Nephron (organoid): ENCODE measurements around the gene LRRN4CL.

Experiments used
- H3K27ac Mint-ChIP-seq, 3 experiments: 2 replicates each; pipeline ENCODE4 v1.8.0; 2020; ENCODE audit warnings: mixed read lengths in 3 of 3, mild to moderate bottlenecking in 2 of 3, moderate library complexity in 1 of 3
- H3K27me3 Mint-ChIP-seq: 2 replicates; pipeline ENCODE4 v1.8.0; 2021; ENCODE audit warnings: low read depth, mild to moderate bottlenecking, moderate library complexity, mixed read lengths
- H3K36me3 Mint-ChIP-seq: 2 replicates; pipeline ENCODE4 v1.8.0; 2020; ENCODE audit warnings: low read depth, mixed read lengths
- H3K4me1 Mint-ChIP-seq: 2 replicates; pipeline ENCODE4 v1.8.0; 2020; ENCODE audit warnings: mixed read lengths
- H3K4me3 Mint-ChIP-seq, 3 experiments: 2 replicates each; pipeline ENCODE4 v1.8.0; 2020; ENCODE audit warnings: mild to moderate bottlenecking in 3 of 3, mixed read lengths in 3 of 3, moderate library complexity in 2 of 3
- H3K9me3 Mint-ChIP-seq: 2 replicates; pipeline ENCODE4 v1.8.0; 2020; ENCODE audit warnings: mixed read lengths
- TF ChIP-seq, protein P1 (sequence below), 3 experiments: fragments of 200-600 bp; sonication (generic); IDR thresholded peaks; one replicate each; pipeline ENCODE4 v1.5.0; 2021; ENCODE audit warnings: antibody characterized with exemption in 3 of 3; ENCODE audit not compliant: unreplicated experiment in 3 of 3

LRRN4CL gene

DNA sequence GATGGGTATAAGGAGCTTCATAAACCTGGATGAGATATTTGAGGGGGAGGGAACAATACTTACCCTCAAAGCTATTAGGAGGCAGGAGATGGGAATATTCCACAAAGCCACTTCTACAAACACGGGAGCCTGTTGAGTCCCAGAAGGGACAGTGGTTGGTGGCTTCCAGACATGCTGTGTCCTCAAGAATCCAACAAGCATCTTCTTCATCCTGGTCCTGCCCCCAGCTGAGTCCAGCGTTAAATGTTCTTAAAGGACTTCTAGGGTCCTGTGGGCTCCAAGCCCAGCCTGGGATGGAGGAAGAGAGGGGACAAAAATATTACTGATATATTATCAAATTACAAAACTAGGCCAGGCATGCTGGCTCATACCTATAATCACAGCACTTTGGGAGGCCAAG lies 21.9 kb downstream of the LRRN4CL start:
- Mint-ChIP-seq H3K9me3 (no peaks in the 10 kb centered on the region), H3K36me3 (peaks cover 20% of the 10 kb centered on the region), H3K4me1 (peaks cover 35% of the 10 kb centered on the region), H3K27ac (peak overlapping the region; percentile 89 to 99 (median 96)), H3K27me3 (no peaks in the 10 kb centered on the region), H3K4me3 (peak overlapping the region; percentile 96 to 99 (median 99))
- TF ChIP-seq, protein P1, sequence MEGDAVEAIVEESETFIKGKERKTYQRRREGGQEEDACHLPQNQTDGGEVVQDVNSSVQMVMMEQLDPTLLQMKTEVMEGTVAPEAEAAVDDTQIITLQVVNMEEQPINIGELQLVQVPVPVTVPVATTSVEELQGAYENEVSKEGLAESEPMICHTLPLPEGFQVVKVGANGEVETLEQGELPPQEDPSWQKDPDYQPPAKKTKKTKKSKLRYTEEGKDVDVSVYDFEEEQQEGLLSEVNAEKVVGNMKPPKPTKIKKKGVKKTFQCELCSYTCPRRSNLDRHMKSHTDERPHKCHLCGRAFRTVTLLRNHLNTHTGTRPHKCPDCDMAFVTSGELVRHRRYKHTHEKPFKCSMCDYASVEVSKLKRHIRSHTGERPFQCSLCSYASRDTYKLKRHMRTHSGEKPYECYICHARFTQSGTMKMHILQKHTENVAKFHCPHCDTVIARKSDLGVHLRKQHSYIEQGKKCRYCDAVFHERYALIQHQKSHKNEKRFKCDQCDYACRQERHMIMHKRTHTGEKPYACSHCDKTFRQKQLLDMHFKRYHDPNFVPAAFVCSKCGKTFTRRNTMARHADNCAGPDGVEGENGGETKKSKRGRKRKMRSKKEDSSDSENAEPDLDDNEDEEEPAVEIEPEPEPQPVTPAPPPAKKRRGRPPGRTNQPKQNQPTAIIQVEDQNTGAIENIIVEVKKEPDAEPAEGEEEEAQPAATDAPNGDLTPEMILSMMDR (IDR thresholded peaks at IDR 0.05; ENCODE audit: unreplicated experiment in 3 of 3): no peak

DNA sequence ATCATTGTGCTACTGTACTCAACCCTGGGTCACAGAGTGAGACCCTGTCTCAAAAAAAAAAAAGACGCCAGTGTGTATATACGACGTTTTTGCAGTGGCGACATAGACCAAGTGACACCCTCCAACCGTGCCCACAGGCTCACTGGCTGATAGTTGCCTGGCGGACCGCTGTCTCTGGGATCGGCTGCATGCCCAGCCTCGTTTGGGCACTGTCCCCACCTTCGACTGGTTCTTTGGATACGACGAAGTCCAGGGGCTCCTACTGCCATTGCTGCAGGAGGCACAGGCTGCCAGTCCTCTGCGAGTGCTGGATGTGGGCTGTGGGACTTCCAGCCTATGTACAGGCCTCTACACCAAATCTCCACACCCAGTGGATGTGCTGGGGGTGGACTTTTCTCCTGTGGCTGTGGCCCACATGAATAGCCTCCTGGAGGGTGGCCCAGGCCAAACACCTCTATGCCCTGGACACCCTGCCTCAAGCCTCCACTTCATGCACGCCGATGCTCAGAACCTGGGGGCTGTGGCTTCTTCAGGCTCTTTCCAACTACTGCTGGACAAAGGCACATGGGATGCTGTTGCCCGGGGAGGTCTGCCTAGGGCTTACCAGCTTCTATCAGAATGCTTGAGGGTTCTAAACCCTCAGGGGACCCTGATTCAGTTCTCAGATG lies 22.9 kb downstream of the LRRN4CL start:
- Mint-ChIP-seq H3K27me3 (no peaks in the 10 kb centered on the region), H3K27ac (peak overlapping the region; percentile 96 to 99 (median 99)), H3K4me3 (peak overlapping the region; percentile 96 to 99 (median 99)), H3K4me1 (peaks cover 25% of the 10 kb centered on the region), H3K9me3 (no peaks in the 10 kb centered on the region), H3K36me3 (peaks cover 18% of the 10 kb centered on the region)
- TF ChIP-seq, protein P1 (IDR thresholded peaks at IDR 0.05; ENCODE audit: unreplicated experiment in 3 of 3): no peak

DNA sequence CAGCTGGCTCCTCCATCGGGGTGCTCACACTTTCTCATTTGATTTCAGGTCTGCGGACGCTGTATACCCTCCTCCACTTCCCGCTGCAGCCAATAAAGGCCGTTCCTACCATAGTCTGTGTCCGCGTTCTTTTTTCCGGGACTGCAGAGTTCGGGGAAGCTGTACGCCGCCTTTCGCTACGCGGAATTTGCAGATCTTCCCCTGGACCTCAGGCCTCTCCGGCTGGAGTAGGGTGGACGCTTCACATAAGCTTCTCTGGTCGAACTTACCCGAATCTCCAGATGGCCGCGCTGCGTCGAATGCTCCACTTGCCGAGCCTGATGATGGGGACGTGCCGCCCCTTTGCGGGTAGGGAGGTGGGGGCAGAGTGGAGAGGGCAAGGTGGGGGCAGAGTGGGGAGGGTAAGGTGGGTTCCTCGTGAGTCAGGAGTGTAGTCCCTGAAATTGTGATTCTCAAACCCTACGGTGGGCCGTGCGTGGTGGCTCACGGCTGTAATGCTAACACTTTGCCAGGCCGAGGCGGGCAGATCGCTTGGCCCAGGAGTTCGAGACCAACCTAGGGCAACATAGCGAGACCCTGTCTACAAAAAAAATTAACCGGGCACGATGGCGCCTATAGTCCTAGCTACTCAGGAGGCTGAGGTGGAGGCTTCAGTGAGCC lies 23.6 kb downstream of the LRRN4CL start:
- H3K36me3 Mint-ChIP-seq: peaks cover 17% of the 10 kb centered on the region
- no peaks in the 10 kb centered on the region for H3K27me3 Mint-ChIP-seq
- TF ChIP-seq, protein P1 (IDR thresholded peaks at IDR 0.05; ENCODE audit: unreplicated experiment in 3 of 3): no peak
- H3K4me1 Mint-ChIP-seq: peaks cover 18% of the 10 kb centered on the region
- peak overlapping the region; percentile 96 to 99 (median 99) for H3K27ac Mint-ChIP-seq
- H3K4me3 Mint-ChIP-seq: peak overlapping the region; percentile 96 to 99 (median 99)
- no peaks in the 10 kb centered on the region for H3K9me3 Mint-ChIP-seq

DNA sequence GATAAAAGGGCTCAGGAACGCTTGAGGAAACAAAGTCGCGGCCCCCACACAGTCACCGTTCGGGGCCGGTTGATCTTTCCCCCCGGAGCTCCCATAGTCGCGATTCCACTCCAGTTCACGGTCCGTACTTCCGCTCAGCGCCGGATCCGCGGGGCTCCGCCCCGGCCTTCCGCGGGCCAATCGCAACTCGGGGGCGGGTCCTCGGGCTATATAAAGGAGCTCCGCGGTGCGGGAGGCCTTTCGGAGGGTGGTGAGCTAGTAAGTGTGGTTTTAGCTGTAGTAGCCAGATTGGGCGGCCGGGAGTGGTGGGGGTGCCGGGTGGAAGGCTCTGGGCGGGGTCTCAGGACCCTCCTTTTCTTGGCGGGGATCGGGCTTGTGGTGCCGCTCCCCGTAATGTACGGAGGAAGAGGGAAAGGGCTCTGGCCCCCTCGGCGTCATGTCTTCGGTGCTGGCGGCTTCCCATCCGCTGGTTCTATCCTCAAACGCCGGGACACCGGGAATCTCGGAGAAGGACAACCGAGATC lies 24.2 kb downstream of the LRRN4CL start, which contains the start of the genes C11orf98 and CSKMT:
Gene C11orf98, minus strand, starts transcription at position 136 of the 524 bp plus-strand sequence. Its CDS starts 41 bp downstream, at position 95.
Gene CSKMT, plus strand, starts transcription at position 238 of the 524 bp plus-strand sequence. CDS start 568 bp downstream, outside the sequence.
- Mint-ChIP-seq H3K36me3 (peaks cover 17% of the 10 kb centered on the region), H3K27me3 (no peaks in the 10 kb centered on the region), H3K4me3 (peak within 1 kb of the TSS; percentile 96 to 99 (median 99)), H3K27ac (peak within 1 kb of the TSS; percentile 96 to 99 (median 99)), H3K9me3 (no peaks in the 10 kb centered on the region), H3K4me1 (peaks cover 18% of the 10 kb centered on the region)
- TF ChIP-seq, protein P1 (IDR thresholded peaks at IDR 0.05; ENCODE audit: unreplicated experiment in 3 of 3): no peak

DNA sequence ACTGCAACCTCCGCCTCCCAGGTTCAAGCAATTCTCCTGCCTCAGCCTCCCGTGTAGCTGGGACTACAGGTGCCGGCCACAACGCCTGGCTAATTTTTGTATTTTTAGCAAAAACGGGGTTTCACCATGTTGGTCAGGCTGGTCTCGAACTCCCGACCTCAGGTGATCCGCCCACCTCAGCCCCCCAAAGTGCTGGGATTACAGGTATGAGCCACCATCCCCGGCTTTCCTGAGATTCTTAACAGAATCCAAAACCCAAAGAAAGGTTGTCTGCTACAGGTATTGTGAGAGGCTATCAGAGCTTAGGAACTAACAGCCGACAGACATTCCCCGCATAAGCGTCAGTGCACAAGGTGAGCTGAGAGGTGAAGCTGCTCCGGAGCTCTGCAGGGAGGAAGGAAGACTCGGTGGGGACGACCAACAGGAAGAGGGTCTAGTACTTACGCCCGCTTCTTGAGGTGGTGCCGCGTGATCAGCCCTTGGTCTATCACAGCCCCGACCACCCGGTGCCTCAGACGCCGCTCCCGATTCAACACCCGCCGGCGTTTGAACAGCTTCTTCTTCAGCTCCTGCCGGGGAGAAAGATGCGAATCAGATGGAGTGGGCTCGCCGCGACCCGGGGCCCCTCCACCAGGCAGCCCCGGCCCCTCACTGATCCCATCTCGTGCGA lies 24.8 kb downstream of the LRRN4CL start:
- peak overlapping the region; percentile 96 to 99 (median 99) for H3K27ac Mint-ChIP-seq
- TF ChIP-seq, protein P1 (IDR thresholded peaks at IDR 0.05; ENCODE audit: unreplicated experiment in 3 of 3): no peak
- peaks cover 17% of the 10 kb centered on the region for H3K36me3 Mint-ChIP-seq
- H3K9me3 Mint-ChIP-seq: no peaks in the 10 kb centered on the region
- H3K4me3 Mint-ChIP-seq: peak overlapping the region; percentile 96 to 99 (median 99)
- no peaks in the 10 kb centered on the region for H3K27me3 Mint-ChIP-seq
- peaks cover 16% of the 10 kb centered on the region for H3K4me1 Mint-ChIP-seq
